OCI-LY7 (cell line): Measurements from ENCODE around the gene DPF3. TPM values are rescaled to one million over a fixed set of nuclear protein-coding genes. Genes with fewer than 3 reads are reported as not detected.

Experiments used
- BruUV-seq: library from RNA; stranded (reverse); fragments of 400-500 nt; replicated peaks from 2 replicates; lab custom pipeline; 2021; lab: Mats Ljungman, UMichigan
- CTCF ChIA-PET: fragments of 300-600 bp; sonication (Branson Sonifier 250); formaldehyde crosslinking; loops from one replicate; lab custom pipeline; 2022; ENCODE audit warnings: antibody characterized with exemption; ENCODE audit not compliant: unreplicated experiment; lab: Charles Lee
- POLR2A ChIA-PET: fragments of 300-600 bp; sonication (Branson Sonifier 250); formaldehyde crosslinking; loops from one replicate; lab custom pipeline; 2022; ENCODE audit warnings: antibody characterized with exemption; lab: Charles Lee
- DNase-seq: peaks from one replicate; pipeline ENCODE4 v3.0.0-alpha.2; 2015; ENCODE audit warnings: low spot score
- H2AFZ ChIP-seq: fragments of 200-600 bp; sonication (generic), shearing (Covaris generic); 2 replicates; pipeline ENCODE4 v1.6.1; 2014; ENCODE audit warnings: mild to moderate bottlenecking, antibody characterized with exemption, low read length, moderate library complexity
- H3K27ac ChIP-seq: fragments of 200-600 bp; sonication (generic); 2 replicates; pipeline ENCODE4 v1.5.1; 2014; ENCODE audit warnings: mixed run types, low read depth, mild to moderate bottlenecking, moderate library complexity, low read length, inconsistent platforms; ENCODE audit not compliant: poor library complexity, severe bottlenecking
- H3K36me3 ChIP-seq: fragments of 200-600 bp; sonication (generic); 2 replicates; pipeline ENCODE4 v1.6.1; 2014; ENCODE audit warnings: mild to moderate bottlenecking, antibody characterized with exemption, low read length, moderate library complexity, mixed read lengths; ENCODE audit not compliant: insufficient read depth
- H3K4me1 ChIP-seq: fragments of 200-600 bp; sonication (generic); 2 replicates; pipeline ENCODE4 v1.5.1; 2014; ENCODE audit warnings: mild to moderate bottlenecking, low read length; ENCODE audit not compliant: insufficient read depth, poor library complexity, severe bottlenecking
- H3K4me2 ChIP-seq: fragments of 200-600 bp; sonication (generic); 2 replicates; pipeline ENCODE4 v1.6.1; 2014; ENCODE audit warnings: mild to moderate bottlenecking, low read length
- H3K4me3 ChIP-seq: fragments of 200-600 bp; sonication (generic); 2 replicates; pipeline ENCODE4 v1.5.1; 2014; ENCODE audit warnings: mild to moderate bottlenecking, low read depth, low read length; ENCODE audit not compliant: poor library complexity, severe bottlenecking
- H3K79me2 ChIP-seq: fragments of 200-600 bp; sonication (generic); 2 replicates; pipeline ENCODE4 v1.6.1; 2016; ENCODE audit warnings: low read depth, mild to moderate bottlenecking, low read length, moderate library complexity, mixed read lengths; ENCODE audit not compliant: insufficient read depth
- H3K9me2 ChIP-seq: fragments of 200-600 bp; sonication (generic); 2 replicates; pipeline ENCODE4 v1.6.1; 2016; ENCODE audit warnings: mild to moderate bottlenecking, low read length, mixed read lengths; ENCODE audit not compliant: insufficient read depth
- H3K9me3 ChIP-seq: fragments of 200-600 bp; sonication (generic); 2 replicates; pipeline ENCODE4 v1.6.1; 2014; ENCODE audit warnings: mild to moderate bottlenecking, mixed run types, low read length, mixed read lengths
- H4K20me1 ChIP-seq: fragments of 200-600 bp; sonication (generic); 2 replicates; pipeline ENCODE4 v1.6.1; 2014; ENCODE audit warnings: mild to moderate bottlenecking, antibody characterized with exemption, low read length, moderate library complexity, mixed read lengths; ENCODE audit not compliant: insufficient read depth
- EZH2phosphoT487 ChIP-seq: fragments of 200-600 bp; sonication (generic); IDR thresholded peaks from 2 replicates; pipeline ENCODE4 v1.6.1; 2018; ENCODE audit warnings: low read depth, borderline replicate concordance, mild to moderate bottlenecking, mixed run types, antibody characterized with exemption, low read length, moderate library complexity, mixed read lengths
- intact Hi-C: fragments of 100-400 bp; cut with micrococcal nuclease; formaldehyde crosslinking; loops from one replicate; pipeline ENCODE4 v1.10.0; 2022; ENCODE audit not compliant: unreplicated experiment
- total RNA-seq, 2 experiments: library from RNA; depleted of rRNA in 1 of 2; stranded (reverse); fragments of >200 nt in 1 of 2; shearing (Covaris generic) in 1 of 2; gene quantifications; 2 replicates each; pipeline ENCODE4 v1.2.3, GENCODE V29; 2014 to 2022
- TF ChIP-seq, protein P1 (sequence below): fragments of 200-600 bp; sonication (generic); conservative IDR thresholded peaks from 2 replicates; pipeline ENCODE4 v1.5.1; 2014; ENCODE audit warnings: mild to moderate bottlenecking, antibody characterized with exemption, low read length, moderate library complexity, mixed read lengths

Gene DPF3
- total RNA-seq, 2 experiments from 2014 or later, result 0.42 TPM; not detected in 1

DNA sequence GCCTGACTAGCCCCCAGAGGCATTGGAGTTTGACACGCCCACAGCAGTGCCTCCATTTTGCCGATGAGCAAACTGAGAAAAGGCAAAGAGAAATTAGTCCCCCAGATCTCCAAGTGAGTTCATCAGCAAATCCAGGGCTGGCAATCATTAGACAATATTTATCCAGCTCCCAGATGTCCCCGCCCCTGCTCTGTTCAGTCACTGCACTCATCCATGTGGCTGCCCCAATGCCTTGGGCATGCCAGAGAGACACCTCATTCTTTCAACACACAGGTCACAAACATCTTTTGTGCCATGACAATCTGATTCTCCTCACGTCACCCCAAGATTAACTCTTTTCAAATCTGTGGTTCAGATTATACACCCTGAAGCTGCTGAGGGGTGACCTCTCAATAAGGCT is 43.5 kb downstream of the DPF3 start:
- Histone ChIP-seq H3K4me2 (no peak overlapping the region), H3K9me3 (no peaks in the 10 kb centered on the region), H3K4me1 (no peaks in the 10 kb centered on the region), H3K36me3 (no peaks in the 10 kb centered on the region), H3K27ac (no peak overlapping the region), H3K4me3 (no peak overlapping the region), H2AFZ (no peak overlapping the region), H3K79me2 (no peaks in the 10 kb centered on the region), H3K9me2 (no peaks in the 10 kb centered on the region), H4K20me1 (no peaks in the 10 kb centered on the region)
- BruUV-seq, result no TSS peak
- TF ChIP-seq, protein P1, sequence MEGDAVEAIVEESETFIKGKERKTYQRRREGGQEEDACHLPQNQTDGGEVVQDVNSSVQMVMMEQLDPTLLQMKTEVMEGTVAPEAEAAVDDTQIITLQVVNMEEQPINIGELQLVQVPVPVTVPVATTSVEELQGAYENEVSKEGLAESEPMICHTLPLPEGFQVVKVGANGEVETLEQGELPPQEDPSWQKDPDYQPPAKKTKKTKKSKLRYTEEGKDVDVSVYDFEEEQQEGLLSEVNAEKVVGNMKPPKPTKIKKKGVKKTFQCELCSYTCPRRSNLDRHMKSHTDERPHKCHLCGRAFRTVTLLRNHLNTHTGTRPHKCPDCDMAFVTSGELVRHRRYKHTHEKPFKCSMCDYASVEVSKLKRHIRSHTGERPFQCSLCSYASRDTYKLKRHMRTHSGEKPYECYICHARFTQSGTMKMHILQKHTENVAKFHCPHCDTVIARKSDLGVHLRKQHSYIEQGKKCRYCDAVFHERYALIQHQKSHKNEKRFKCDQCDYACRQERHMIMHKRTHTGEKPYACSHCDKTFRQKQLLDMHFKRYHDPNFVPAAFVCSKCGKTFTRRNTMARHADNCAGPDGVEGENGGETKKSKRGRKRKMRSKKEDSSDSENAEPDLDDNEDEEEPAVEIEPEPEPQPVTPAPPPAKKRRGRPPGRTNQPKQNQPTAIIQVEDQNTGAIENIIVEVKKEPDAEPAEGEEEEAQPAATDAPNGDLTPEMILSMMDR, result no peak
- no peak for TF ChIP-seq EZH2phosphoT487
- intact Hi-C loops, result no loop called here
- ChIA-PET POLR2A (no interaction called here), CTCF (no interaction called here)
- no peak for DNase-seq

DNA sequence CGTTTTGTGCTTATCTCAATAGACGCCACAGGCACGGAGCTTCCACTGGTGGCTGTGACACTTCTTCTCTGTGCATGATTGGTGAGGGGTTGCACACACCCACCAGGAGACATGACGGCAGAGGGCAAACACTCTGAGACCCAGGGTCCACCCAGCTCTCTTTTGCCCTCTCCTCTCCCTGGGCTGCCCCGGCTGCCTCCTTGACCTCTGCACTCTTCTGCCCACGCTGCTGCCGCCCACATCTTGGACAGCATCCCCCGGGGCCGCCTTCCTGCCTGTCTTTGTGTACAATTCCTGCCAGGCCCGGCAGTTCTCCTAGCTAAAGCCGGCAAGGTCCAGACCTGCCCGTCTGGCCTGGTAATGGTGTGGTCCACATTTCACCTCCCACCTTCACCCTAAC is 44.7 kb downstream of the DPF3 start:
- BruUV-seq, result no TSS peak
- Histone ChIP-seq H3K79me2 (no peaks in the 10 kb centered on the region), H4K20me1 (no peaks in the 10 kb centered on the region), H3K4me2 (no peak overlapping the region), H3K9me3 (no peaks in the 10 kb centered on the region), H3K27ac (no peak overlapping the region), H3K4me1 (no peaks in the 10 kb centered on the region), H3K4me3 (no peak overlapping the region), H2AFZ (no peak overlapping the region), H3K9me2 (no peaks in the 10 kb centered on the region), H3K36me3 (no peaks in the 10 kb centered on the region)
- ChIA-PET CTCF (no interaction called here), POLR2A (interaction anchor here (0.7 kb wide), 1 partner anchor 53 kb away, joined by 3 read pairs; no protein-coding TSS in a partner anchor)
- TF ChIP-seq, protein P1, result no peak
- no peak for TF ChIP-seq EZH2phosphoT487
- DNase-seq, result no peak
- intact Hi-C loops, result no loop called here

DNA sequence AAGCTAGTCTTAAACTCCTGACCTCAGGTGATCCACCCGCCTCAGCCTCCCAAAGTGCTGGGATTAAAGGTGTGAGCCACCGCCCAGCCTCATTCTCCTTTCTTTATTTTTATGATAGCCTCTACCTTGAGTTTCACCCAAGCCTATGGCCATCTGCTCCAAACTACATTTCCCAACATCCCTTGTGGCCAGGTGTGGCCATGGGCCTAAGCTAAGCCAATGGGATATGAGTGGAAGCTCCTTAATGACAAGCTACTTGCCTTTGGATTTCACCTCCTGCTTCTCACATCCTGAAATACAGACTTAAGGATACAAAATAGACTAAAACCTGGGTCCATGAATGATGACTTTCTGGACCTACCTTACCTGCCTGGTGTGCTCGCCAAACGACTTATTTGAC is 46.2 kb downstream of the DPF3 start:
- Histone ChIP-seq H3K9me2 (no peaks in the 10 kb centered on the region), H3K27ac (no peak overlapping the region), H2AFZ (no peak overlapping the region), H3K79me2 (no peaks in the 10 kb centered on the region), H3K9me3 (no peaks in the 10 kb centered on the region), H3K4me3 (no peak overlapping the region), H3K4me2 (no peak overlapping the region), H3K4me1 (no peaks in the 10 kb centered on the region), H3K36me3 (no peaks in the 10 kb centered on the region), H4K20me1 (no peaks in the 10 kb centered on the region)
- ChIA-PET CTCF (no interaction called here), POLR2A (no interaction called here)
- intact Hi-C loops, result no loop called here
- no peak for TF ChIP-seq EZH2phosphoT487
- TF ChIP-seq, protein P1, result no peak
- no TSS peak for BruUV-seq
- no peak for DNase-seq
